ENCODE measurements around the gene FBXO46. TPM values are rescaled to one million over a fixed set of nuclear protein-coding genes. Genes with fewer than 3 reads are reported as not detected.

FBXO46 gene
- total RNA-seq, 1 donor from 2014 or later = 19.3 TPM

DNA sequence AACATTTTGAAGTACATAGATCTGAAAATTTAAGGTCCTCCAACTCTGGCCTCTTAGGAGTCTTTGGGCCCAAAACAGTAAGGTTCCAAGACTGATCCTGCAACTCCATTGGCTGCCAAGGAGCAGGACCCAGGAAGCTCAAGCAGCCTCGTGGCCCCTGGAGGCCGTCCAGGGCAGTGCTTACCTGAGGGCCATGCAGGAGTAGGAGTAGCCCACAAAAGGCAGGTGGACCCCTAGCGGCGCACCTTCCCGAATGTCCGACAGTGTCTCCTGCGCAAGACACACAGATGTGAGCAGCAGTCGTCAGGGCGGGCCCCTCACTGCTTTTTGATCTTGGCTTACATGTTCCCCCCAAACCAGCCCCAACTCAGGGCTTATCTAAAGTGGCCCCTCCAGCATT is 44.1 kb upstream of the FBXO46 start:
- H3K27ac ChIP-seq = no peak overlapping the region
- no peaks in the 10 kb centered on the region for H3K9me3 ChIP-seq
- intact Hi-C loops (cut with DNase I) = no loop called here
- TF ChIP-seq, protein P1, sequence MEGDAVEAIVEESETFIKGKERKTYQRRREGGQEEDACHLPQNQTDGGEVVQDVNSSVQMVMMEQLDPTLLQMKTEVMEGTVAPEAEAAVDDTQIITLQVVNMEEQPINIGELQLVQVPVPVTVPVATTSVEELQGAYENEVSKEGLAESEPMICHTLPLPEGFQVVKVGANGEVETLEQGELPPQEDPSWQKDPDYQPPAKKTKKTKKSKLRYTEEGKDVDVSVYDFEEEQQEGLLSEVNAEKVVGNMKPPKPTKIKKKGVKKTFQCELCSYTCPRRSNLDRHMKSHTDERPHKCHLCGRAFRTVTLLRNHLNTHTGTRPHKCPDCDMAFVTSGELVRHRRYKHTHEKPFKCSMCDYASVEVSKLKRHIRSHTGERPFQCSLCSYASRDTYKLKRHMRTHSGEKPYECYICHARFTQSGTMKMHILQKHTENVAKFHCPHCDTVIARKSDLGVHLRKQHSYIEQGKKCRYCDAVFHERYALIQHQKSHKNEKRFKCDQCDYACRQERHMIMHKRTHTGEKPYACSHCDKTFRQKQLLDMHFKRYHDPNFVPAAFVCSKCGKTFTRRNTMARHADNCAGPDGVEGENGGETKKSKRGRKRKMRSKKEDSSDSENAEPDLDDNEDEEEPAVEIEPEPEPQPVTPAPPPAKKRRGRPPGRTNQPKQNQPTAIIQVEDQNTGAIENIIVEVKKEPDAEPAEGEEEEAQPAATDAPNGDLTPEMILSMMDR (IDR thresholded peaks at IDR 0.05) = no peak
- H3K4me1 ChIP-seq = peaks cover 20% of the 10 kb centered on the region
- no peak overlapping the region for H3K4me3 ChIP-seq
- H3K36me3 ChIP-seq = peaks cover 37% of the 10 kb centered on the region
- ATAC-seq (no peak), DNase-seq (no peak)
- H3K27me3 ChIP-seq (ENCODE audit: low read depth) = peaks cover 30% of the 10 kb centered on the region

DNA sequence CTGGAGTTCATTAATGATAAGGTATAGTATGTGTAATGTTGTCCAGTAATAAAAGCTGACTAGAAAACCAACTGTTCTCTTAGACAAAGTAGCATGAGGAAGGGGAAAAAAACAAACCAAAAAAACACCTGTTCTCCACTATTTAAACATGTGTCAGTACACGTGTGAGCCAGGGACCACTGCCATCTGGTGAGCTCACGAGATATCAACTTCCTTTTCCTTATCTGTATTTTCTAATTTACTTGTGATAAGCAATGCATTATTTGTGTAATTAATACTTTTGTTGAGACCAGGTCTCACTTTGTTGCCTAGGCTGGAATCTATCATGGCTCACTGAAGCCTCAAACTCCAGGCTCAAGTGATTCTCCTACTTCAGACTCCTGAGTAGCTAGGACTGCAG is 42.7 kb upstream of the FBXO46 start:
- H3K9me3 ChIP-seq = no peaks in the 10 kb centered on the region
- ATAC-seq = no peak
- H3K27me3 ChIP-seq (ENCODE audit: low read depth) = peaks cover 28% of the 10 kb centered on the region
- H3K4me1 ChIP-seq = peaks cover 10% of the 10 kb centered on the region
- TF ChIP-seq, protein P1 (IDR thresholded peaks at IDR 0.05) = no peak
- H3K27ac ChIP-seq = no peak overlapping the region
- peaks cover 35% of the 10 kb centered on the region for H3K36me3 ChIP-seq
- intact Hi-C loops (cut with DNase I) = no loop called here
- no peak overlapping the region for H3K4me3 ChIP-seq
- DNase-seq = no peak

GRCh38 chr19:45772912-45773311 is 42.2 kb upstream of the FBXO46 start:
- Histone ChIP-seq H3K27me3 (ENCODE audit: low read depth) (peaks cover 24% of the 10 kb centered on the region), H3K36me3 (peaks cover 30% of the 10 kb centered on the region), H3K9me3 (no peaks in the 10 kb centered on the region), H3K4me3 (no peak overlapping the region), H3K4me1 (peaks cover 13% of the 10 kb centered on the region), H3K27ac (no peak overlapping the region)
- intact Hi-C loops (cut with DNase I) = no loop called here
- TF ChIP-seq, protein P1 (IDR thresholded peaks at IDR 0.05) = no peak
- ATAC-seq (no peak), DNase-seq (no peak)

DNA sequence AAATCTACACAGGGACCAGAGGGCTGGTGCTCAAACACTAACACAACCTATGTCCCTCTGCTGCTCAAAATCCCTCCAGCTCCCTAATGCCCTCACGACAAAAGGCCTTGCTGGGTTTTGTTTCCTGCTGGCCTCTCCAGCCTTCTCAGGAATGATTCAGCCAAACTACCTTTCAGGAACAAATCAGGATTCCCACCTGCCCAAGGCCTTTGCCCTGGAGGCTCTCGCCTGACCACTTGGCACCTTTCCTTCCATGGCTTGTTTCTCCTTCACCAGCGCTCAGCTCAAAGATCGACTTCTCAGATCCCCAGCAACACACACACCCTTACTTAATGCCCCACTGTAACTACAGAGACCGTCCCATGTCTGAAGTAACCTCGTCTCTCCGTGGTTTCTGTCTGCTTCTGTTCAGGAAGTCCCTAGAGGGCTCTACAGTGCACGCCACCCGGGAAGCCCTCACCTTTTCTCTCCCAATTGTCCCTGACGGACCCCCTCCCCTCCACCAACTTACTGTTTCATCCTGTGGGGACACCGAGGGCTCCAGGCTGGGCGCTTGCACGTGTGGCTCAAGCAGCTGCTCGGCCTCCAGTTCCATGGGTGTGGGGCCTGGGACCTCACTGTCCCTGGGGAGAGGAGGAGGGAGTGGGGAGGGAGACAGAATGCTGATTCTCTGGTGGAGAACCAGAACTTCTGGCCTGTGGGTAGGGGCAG is 41.6 kb upstream of the FBXO46 start:
- peaks cover 17% of the 10 kb centered on the region for H3K4me1 ChIP-seq
- H3K36me3 ChIP-seq = peaks cover 24% of the 10 kb centered on the region
- H3K27ac ChIP-seq = no peak overlapping the region
- no peak for DNase-seq
- no peak for ATAC-seq
- intact Hi-C loops (cut with DNase I) = no loop called here
- TF ChIP-seq, protein P1 (IDR thresholded peaks at IDR 0.05) = no peak
- H3K27me3 ChIP-seq (ENCODE audit: low read depth) = peaks cover 17% of the 10 kb centered on the region
- H3K4me3 ChIP-seq = no peak overlapping the region
- H3K9me3 ChIP-seq = no peaks in the 10 kb centered on the region

DNA sequence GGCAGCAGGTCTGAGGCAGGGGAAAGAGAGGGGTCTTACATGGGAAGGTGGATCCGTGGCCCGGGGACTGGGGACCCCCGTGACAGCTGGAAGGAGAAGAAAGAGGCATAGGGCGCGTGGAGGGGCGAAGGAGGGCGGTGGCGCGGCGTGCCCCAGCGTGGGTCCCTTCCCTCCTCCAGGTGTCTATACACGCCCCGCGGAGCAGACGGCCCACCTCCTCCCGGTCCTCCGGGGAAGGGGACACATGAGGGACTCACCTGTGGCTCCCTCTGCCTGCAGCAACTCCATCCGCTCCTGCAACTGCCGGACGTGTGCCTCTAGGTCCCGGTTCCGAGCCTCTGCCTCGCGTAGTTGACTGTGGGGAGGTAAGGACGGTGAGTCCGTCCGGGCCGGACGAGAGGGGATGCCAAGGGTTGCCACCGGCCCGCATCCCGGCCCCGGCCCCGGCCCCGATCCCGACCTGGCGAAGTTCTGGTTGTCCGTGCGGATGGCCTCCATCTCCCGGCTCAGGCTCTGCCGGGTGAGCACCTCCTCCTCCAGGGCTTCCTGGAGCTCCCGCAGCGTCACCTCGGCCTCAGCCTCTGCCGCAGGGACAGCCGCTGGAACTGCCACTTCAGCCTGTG is 40.7 kb upstream of the FBXO46 start:
- DNase-seq (no peak), ATAC-seq (no peak)
- Histone ChIP-seq H3K27me3 (ENCODE audit: low read depth) (peaks cover 18% of the 10 kb centered on the region), H3K27ac (peak overlapping the region; percentile 89), H3K9me3 (no peaks in the 10 kb centered on the region), H3K36me3 (peaks cover 16% of the 10 kb centered on the region), H3K4me3 (peak overlapping the region; percentile 73), H3K4me1 (peaks cover 26% of the 10 kb centered on the region)
- TF ChIP-seq, protein P1 (IDR thresholded peaks at IDR 0.05) = no peak
- intact Hi-C loops (cut with DNase I) = no loop called here
